ENCODE results near the gene ADSS1.

Gene ADSS1

GRCh38 chr14:104700225-104700651 is 23.8 kb upstream of the ADSS1 start:
- DNase-seq (ENCODE audit: low spot score) = no peak

GRCh38 chr14:104700747-104701217 is 23.2 kb upstream of the ADSS1 start:
- no peak for DNase-seq (ENCODE audit: low spot score)

- DNase-seq (ENCODE audit: low spot score) = no peak
Measured at GRCh38 chr14:104701383-104702076, 22.5 kb upstream of the ADSS1 start.

- DNase-seq (ENCODE audit: low spot score) = no peak
Measured at GRCh38 chr14:104702106-104702505, 21.9 kb upstream of the ADSS1 start.

GRCh38 chr14:104702673-104703072 is 21.4 kb upstream of the ADSS1 start:
- no peak for DNase-seq (ENCODE audit: low spot score)

GRCh38 chr14:104703269-104703668 is 20.8 kb upstream of the ADSS1 start:
- DNase-seq (ENCODE audit: low spot score) = no peak

GRCh38 chr14:104704252-104704651 is 19.8 kb upstream of the ADSS1 start:
- no peak for DNase-seq (ENCODE audit: low spot score)

GRCh38 chr14:104705340-104706047 is 18.5 kb upstream of the ADSS1 start:
- no peak for DNase-seq (ENCODE audit: low spot score)

GRCh38 chr14:104706733-104707607 is 17.1 kb upstream of the ADSS1 start:
- DNase-seq (ENCODE audit: low spot score) = no peak

GRCh38 chr14:104707608-104708595 is 16.1 kb upstream of the ADSS1 start:
- no peak for DNase-seq (ENCODE audit: low spot score)

- peak; percentile 74 for DNase-seq (ENCODE audit: low spot score)
Measured at GRCh38 chr14:104708606-104709268, 15.3 kb upstream of the ADSS1 start.

GRCh38 chr14:104709387-104710039 is 14.5 kb upstream of the ADSS1 start:
- no peak for DNase-seq (ENCODE audit: low spot score)

GRCh38 chr14:104710071-104710735 is 13.8 kb upstream of the ADSS1 start:
- DNase-seq (ENCODE audit: low spot score) = no peak

GRCh38 chr14:104712881-104713734 is 10.9 kb upstream of the ADSS1 start:
- DNase-seq (ENCODE audit: low spot score) = no peak

GRCh38 chr14:104714066-104714465 is 10.0 kb upstream of the ADSS1 start:
- no peak for DNase-seq (ENCODE audit: low spot score)

GRCh38 chr14:104714681-104715080 is 9.3 kb upstream of the ADSS1 start:
- DNase-seq (ENCODE audit: low spot score) = no peak

GRCh38 chr14:104715416-104715815 is 8.6 kb upstream of the ADSS1 start:
- no peak for DNase-seq (ENCODE audit: low spot score)

GRCh38 chr14:104715871-104716270 is 8.2 kb upstream of the ADSS1 start:
- no peak for DNase-seq (ENCODE audit: low spot score)

GRCh38 chr14:104717137-104717536 is 6.9 kb upstream of the ADSS1 start:
- DNase-seq (ENCODE audit: low spot score) = no peak

Measured in activated CD4-positive, alpha-beta T cell treated with anti-CD3 and anti-CD28 coated beads, Interleukin-2, Interleukin-4, amounts not matched to agents 100 ng/mL and 50 ng/mL, durations not matched to agents 16 hours and 8 hours (primary cell).